NCI-H1105 (cell line): ENCODE measurements around the gene PRRT1B.

Experiments
- DNase-seq: peaks from one replicate; lab custom pipeline; 2025; lab: John Stamatoyannopoulos, UW

The PRRT1B gene

DNA sequence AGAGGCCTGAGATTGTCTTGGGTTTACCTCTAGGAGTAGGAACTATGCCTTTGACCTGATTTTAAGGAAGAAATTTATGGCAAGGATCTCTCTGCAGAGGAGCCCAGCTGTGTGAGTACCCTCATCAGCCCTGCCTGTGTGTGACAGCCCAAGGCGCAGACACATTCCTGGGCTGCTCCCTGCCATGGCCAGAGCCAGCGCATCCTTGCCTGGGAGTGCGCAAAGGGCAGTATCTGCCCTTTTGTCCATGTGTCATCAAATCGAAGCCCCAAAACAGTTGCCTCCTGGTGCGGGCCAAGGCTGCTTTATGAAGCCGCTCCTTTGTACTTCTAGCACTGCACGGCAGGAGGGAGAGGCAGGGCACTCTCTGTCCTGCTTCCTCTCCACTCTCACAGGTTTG lies 51.9 kb downstream of the PRRT1B start:
- no peak for DNase-seq

GRCh38 chr9:131598121-131598520 lies 52.8 kb downstream of the PRRT1B start:
- no peak for DNase-seq

- DNase-seq, result no peak
Measured at GRCh38 chr9:131601683-131602181, 56.4 kb downstream of the PRRT1B start.

GRCh38 chr9:131603199-131603598 lies 57.9 kb downstream of the PRRT1B start:
- no peak for DNase-seq

DNA sequence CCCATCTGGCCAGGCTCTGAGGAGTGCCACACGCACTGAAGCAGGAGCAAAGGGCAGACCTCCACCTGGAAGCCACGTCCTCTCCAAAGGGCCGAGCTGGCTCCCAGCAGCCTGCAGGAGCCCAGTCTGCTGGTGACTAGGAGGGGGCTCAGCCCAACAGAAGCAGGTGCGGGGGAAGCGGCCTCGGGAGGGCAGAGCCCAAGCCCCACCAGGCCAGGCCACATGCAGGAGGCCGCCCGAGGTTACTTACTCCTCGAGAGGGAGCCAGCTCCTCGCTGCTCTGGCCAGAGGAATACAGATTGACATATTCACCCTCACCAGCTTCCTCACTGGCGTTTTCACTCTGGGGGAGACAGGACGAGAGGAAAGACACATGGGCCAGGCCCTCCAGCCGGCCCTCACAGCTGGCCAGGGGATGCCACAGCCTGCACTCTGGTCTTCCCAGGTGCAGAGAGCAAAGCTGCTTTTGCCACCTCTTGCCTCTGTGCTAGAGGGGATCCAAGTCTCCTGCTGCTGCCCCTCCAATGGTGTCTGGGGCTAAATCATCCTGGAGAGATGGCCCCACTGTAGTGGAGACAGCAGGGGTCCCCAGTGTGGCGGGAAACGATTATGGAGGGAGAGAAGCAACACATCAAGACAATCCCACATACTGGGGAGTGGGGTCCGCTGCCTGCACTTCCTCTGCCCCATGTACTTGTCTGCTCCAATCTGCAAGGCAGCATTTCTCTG lies 58.6 kb downstream of the PRRT1B start:
- DNase-seq, result no peak

DNA sequence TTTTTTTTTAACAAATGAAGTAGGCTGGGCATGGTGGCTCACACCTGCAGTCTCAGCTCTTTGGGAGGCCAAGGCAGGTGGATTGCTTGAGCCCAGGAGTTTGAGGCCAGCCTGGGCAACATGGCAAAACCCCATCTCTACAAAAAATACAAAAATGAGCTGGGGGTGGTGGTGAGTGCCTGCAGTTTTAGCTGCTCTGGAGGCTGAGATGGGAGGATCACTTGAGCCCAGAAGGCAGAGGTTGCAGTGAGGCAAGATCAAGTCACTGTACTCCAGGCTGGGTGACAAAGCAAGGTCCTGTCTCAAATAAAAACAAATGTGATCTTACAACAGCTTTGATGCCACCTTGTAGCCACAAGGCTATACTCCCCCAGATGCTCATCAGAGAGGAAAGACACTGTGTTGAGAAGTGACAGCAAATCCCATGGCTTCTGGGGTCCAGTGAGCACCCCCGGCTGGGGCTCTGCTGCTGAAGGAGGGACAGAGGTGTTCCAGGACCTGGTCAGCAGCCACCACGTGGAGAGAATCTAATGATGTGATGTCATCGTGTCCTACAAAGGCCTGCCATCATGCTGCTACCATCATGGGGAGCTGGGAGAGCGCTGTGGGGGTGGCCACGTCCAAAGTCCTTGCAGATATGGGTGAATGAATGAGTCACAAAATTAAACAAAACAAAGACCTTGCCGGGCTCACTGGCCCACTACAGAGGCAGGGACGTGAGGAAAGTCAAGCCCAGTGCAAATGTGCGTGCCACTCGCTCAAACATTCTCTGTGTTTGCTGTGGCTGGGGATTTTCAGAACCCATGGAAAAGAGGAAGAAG lies 60.7 kb downstream of the PRRT1B start:
- DNase-seq, result no peak

- DNase-seq, result no peak
Measured at GRCh38 chr9:131606896-131607567, 61.7 kb downstream of the PRRT1B start.

GRCh38 chr9:131607591-131607990 lies 62.3 kb downstream of the PRRT1B start:
- DNase-seq, result no peak

GRCh38 chr9:131608493-131609037 lies 63.2 kb downstream of the PRRT1B start:
- DNase-seq, result no peak
